Kidney (tissue), 14 donors: ENCODE measurements around the gene LIPJ. TPM values are rescaled to one million over a fixed set of nuclear protein-coding genes. Genes with fewer than 3 reads are reported as not detected.

Experiments
- DNase-seq, 5 donors: peaks; one replicate each; pipeline ENCODE4 v3.0.0-alpha.2; 2013 to 2020
- FAIRE-seq: peaks from 2 replicates; lab custom pipeline; 2012; peaks lifted over from hg19 to GRCh38; lab: Jason Lieb, UNC
- H3K27ac ChIP-seq, 2 donors: one replicate each; pipeline ENCODE4 v1.7.0; 2013; ENCODE audit warnings: low read depth in 2 of 2, low read length in 2 of 2, inconsistent platforms in 1 of 2
- H3K27me3 ChIP-seq: one replicate; pipeline ENCODE4 v1.7.1; 2013; ENCODE audit warnings: low read length, inconsistent platforms; ENCODE audit not compliant: control insufficient read depth, insufficient read depth
- H3K36me3 ChIP-seq, 3 donors: one replicate each; pipeline versions ENCODE4 v1.7.0 to v1.7.1; 2013; ENCODE audit warnings: low read length in 3 of 3, control low read depth in 1 of 3, inconsistent platforms in 1 of 3; ENCODE audit not compliant: insufficient read depth in 3 of 3, control insufficient read depth in 2 of 3
- H3K4me1 ChIP-seq, 3 donors: one replicate each; pipeline versions ENCODE4 v1.7.0 to v1.7.1; 2013; ENCODE audit warnings: low read length in 3 of 3, inconsistent platforms in 1 of 3, low read depth in 1 of 3; ENCODE audit not compliant: control insufficient read depth in 2 of 3, insufficient read depth in 2 of 3
- H3K4me3 ChIP-seq, 3 donors: one replicate each; pipeline versions ENCODE4 v1.7.0 to v1.8.1; 2013; ENCODE audit warnings: low read length in 3 of 3, control low read depth in 1 of 3, inconsistent platforms in 1 of 3
- H3K9ac ChIP-seq, 3 donors: one replicate each; pipeline versions ENCODE4 v1.7.0 to v1.7.1; 2013; ENCODE audit warnings: low read length in 3 of 3, control low read depth in 1 of 3, inconsistent platforms in 1 of 3
- H3K9me3 ChIP-seq, 3 donors: one replicate each; pipeline versions ENCODE4 v1.7.0 to v1.7.1; 2013; ENCODE audit warnings: low read length in 3 of 3, control low read depth in 1 of 3, inconsistent platforms in 1 of 3; ENCODE audit not compliant: control insufficient read depth in 2 of 3, insufficient read depth in 1 of 3
- intact Hi-C: fragments of 100-400 bp; cut with DNase I; formaldehyde crosslinking; loops from one replicate; pipeline ENCODE4 v1.11.1; 2022
- polyA plus RNA-seq: library from polyadenylated mRNA; stranded (reverse); fragments of 350-450 nt; fragmentation: Illumina TruSeq; extraction: RNeasy Lipid Tissue Mini Kit (QIAGEN cat#74804); gene quantifications from one replicate; pipeline ENCODE4 v1.2.3, GENCODE V29; 2014; ENCODE audit warnings: low read depth, low replicate concordance; ENCODE audit not compliant: insufficient read depth
- total RNA-seq: library from RNA; stranded (reverse); fragmentation: NEBNext Ultra II Directional; extraction: Animal tissue kit (Norgen Biotek cat#: 25700); gene quantifications from one replicate; pipeline ENCODE4 v1.2.1, GENCODE V29; 2021
- TF ChIP-seq, protein P1 (sequence below): IDR thresholded peaks from 3 replicates; pipeline ENCODE4 v1.5.1; 2012; ENCODE audit warnings: mild to moderate bottlenecking, moderate library complexity, borderline replicate concordance; ENCODE audit not compliant: insufficient read depth; ENCODE audit errors: extremely low read depth
- donor health status: control.
- donor health status: control.
- donor health status: control.
- donor health status: control.
- donor health status: control.
- donor health status: DM: yes; HTN: yes; CAD: no.
- donor health status: Normal renal cell carcinoma (clear cell type).

LIPJ gene
- total and polyA plus RNA-seq, 2 donors from 2014 or later, result not detected

DNA sequence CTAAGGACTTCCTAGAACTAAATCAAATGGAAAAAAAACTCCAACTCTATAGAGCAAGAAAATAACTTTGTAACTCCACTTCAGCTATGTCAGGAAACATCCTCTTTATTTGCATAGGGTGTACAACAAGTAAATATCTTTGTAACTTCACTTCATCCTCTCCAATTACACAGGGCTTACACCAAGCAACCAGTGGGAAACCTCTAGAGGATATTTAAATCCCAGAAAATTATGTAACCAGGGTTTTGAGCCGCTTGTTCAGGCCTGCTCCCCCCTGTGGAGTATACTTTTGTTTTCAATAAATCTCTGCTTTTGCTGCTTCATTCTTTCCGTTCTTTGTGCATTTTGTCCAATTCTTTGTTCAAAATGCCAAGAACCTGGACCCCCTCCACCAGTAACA is 22.2 kb downstream of the LIPJ start:
- intact Hi-C loops, result no loop called here
- no peaks in the 10 kb centered on the region for H3K36me3 ChIP-seq
- FAIRE-seq, result no peak

DNA sequence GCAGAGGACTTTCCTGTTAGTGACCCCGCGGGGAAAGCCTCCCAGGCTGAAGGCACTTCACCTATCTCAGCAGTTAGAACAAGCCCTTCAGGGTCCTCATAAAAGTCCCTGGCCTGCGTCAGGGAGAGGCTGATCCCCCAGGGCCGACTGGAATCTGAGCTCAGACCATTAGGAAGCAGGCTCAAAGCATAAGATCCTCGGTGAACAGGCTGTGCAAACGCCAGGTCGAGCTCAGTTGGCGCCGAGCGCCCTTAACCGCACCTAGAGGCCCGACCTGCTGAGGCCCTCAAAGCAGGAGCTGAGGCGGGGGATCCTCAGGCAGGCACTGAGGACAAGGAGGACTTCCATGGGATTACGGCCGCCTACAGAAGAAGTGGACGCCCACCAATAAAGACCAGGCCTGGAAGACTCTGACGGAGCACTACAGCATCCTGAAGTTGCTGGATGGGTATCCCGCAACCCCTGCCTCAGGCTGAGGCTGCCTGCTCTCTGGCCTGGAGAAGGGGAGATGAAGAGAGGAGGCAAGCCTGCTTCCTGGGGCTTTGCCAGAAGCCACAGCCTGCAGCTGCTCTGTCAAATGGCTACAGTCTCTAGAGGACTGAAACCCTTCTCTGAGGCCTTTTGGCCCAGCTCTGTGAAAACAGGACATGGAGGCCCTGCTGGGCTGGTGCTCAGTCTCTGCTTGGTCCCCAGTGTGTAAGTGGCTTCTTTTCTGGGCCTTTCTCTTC is 29.9 kb downstream of the LIPJ start:
- no peaks in the 10 kb centered on the region for H3K27me3 ChIP-seq
- DNase-seq (peak in 4 of 5 donors; percentile 2 to 75 (median 22)), FAIRE-seq (no peak)
- no peaks in the 10 kb centered on the region for H3K4me1 ChIP-seq
- H3K27ac ChIP-seq, result no peak overlapping the region
- TF ChIP-seq, protein P1, sequence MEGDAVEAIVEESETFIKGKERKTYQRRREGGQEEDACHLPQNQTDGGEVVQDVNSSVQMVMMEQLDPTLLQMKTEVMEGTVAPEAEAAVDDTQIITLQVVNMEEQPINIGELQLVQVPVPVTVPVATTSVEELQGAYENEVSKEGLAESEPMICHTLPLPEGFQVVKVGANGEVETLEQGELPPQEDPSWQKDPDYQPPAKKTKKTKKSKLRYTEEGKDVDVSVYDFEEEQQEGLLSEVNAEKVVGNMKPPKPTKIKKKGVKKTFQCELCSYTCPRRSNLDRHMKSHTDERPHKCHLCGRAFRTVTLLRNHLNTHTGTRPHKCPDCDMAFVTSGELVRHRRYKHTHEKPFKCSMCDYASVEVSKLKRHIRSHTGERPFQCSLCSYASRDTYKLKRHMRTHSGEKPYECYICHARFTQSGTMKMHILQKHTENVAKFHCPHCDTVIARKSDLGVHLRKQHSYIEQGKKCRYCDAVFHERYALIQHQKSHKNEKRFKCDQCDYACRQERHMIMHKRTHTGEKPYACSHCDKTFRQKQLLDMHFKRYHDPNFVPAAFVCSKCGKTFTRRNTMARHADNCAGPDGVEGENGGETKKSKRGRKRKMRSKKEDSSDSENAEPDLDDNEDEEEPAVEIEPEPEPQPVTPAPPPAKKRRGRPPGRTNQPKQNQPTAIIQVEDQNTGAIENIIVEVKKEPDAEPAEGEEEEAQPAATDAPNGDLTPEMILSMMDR, result no peak
- H3K36me3 ChIP-seq, result no peaks in the 10 kb centered on the region
- H3K9ac ChIP-seq, result no peak overlapping the region
- intact Hi-C loops, result no loop called here
- no peaks in the 10 kb centered on the region for H3K9me3 ChIP-seq
- H3K4me3 ChIP-seq, result no peak overlapping the region

More for the DNA sequence above, 22.2 kb downstream of the LIPJ start:
- DNase-seq, result no peak
- Histone ChIP-seq H3K9ac (no peak overlapping the region), H3K27ac (no peak overlapping the region), H3K4me3 (no peak overlapping the region), H3K4me1 (no peaks in the 10 kb centered on the region), H3K9me3 (no peaks in the 10 kb centered on the region), H3K27me3 (no peaks in the 10 kb centered on the region)
- TF ChIP-seq, protein P1, result no peak

DNA sequence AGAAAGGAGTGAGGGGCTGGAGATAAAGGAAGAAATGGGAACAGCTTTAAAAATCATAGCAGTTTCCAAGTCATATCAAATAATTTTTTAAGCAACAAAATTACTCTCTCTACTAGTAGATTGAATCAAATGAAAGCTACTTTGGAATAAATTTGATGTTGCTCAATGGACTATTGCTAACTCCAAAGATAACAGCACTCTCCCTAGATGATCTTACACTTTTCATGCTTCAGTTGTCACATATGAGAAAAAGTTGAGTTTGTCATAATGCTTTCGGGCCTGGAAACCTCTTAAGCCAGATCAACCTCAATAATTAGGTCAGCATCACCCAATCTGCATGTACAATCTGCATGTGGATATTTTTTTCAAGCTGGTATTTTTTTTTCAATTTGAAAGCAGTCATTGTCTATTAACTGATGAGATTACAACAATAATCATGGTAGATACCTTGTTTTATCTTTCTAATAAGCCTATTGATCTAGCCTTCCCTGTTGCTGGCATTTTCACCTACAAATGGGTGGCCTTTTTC is 31.3 kb downstream of the LIPJ start:
- no peak overlapping the region for H3K27ac ChIP-seq
- no peak overlapping the region for H3K4me3 ChIP-seq
- H3K9me3 ChIP-seq, result no peaks in the 10 kb centered on the region
- no peaks in the 10 kb centered on the region for H3K36me3 ChIP-seq
- no peak overlapping the region for H3K9ac ChIP-seq
- H3K27me3 ChIP-seq, result no peaks in the 10 kb centered on the region
- intact Hi-C loops, result no loop called here
- H3K4me1 ChIP-seq, result no peaks in the 10 kb centered on the region
- FAIRE-seq, result no peak
- TF ChIP-seq, protein P1, result no peak
- no peak for DNase-seq
